Psoas muscle (tissue), 8 donors: ENCODE data around the gene LACTB. TPM values are rescaled to one million over a fixed set of nuclear protein-coding genes. Genes with fewer than 3 reads are reported as not detected.

Source experiments
- ATAC-seq, 4 donors: fragments of 200-7000 bp; cut with Tn5 transposase; one replicate each; pipeline ENCODE4 v1.9.1; 2020; ENCODE audit warnings: moderate library complexity in 3 of 4, mild to moderate bottlenecking in 2 of 4
- DNase-seq, 2 donors: peaks; one replicate each; pipeline ENCODE4 v3.0.0-alpha.2; 2020
- H3K27ac ChIP-seq: fragments of 200-600 bp; one replicate; pipeline ENCODE4 v1.8.0; 2022
- H3K27me3 ChIP-seq, 3 donors: fragments of 200-600 bp in 1 of 3; one replicate each; pipeline versions ENCODE4 v1.6.1 to v1.8.0; 2013 to 2022; ENCODE audit warnings: low read length in 2 of 3, mild to moderate bottlenecking in 2 of 3, moderate library complexity in 1 of 3; ENCODE audit not compliant: insufficient read depth in 3 of 3
- H3K36me3 ChIP-seq, 2 donors: fragments of 200-600 bp in 1 of 2; one replicate each; pipeline versions ENCODE4 v1.6.1 to v1.8.0; 2013 to 2022; ENCODE audit warnings: low read depth in 1 of 2, mild to moderate bottlenecking in 1 of 2, moderate library complexity in 1 of 2; ENCODE audit not compliant: insufficient read depth in 1 of 2
- H3K4me1 ChIP-seq: fragments of 200-600 bp; one replicate; pipeline ENCODE4 v1.8.0; 2022
- H3K4me3 ChIP-seq: fragments of 200-600 bp; one replicate; pipeline ENCODE4 v1.8.0; 2022; ENCODE audit warnings: mild to moderate bottlenecking
- H3K9me3 ChIP-seq: fragments of 200-600 bp; one replicate; pipeline ENCODE4 v1.8.0; 2022
- CTCF ChIP-seq: fragments of 200-600 bp; IDR thresholded peaks from one replicate; pipeline ENCODE4 v1.8.0; 2022; ENCODE audit warnings: antibody characterized with exemption
- WGBS, 3 donors: extraction: QIAGEN DNeasy Blood & Tissue Kit; methylation state at CpG; one replicate each; pipeline versions ENCODE4 v1.1.6 to v1.1.7; 2013; 5-methylcytosine and 5-hydroxymethylcytosine counted together
- intact Hi-C, 2 donors: fragments of 100-400 bp; cut with DNase I; formaldehyde crosslinking; loops; one replicate each; pipeline versions ENCODE4 v1.11.0 to v1.14.2; 2022
- polyA plus RNA-seq, 3 donors: library from polyadenylated mRNA; stranded (reverse); fragments of 200-250 nt; gene quantifications; one replicate each; pipeline ENCODE4 v1.2.3, GENCODE V29; 2013
- total RNA-seq, 4 donors: library from RNA; stranded (reverse); fragmentation: NEBNext Ultra II Directional in 2 of 4; extraction: Animal tissue kit (Norgen Biotek cat#: 25700) in 2 of 4; gene quantifications; one replicate each; pipeline versions ENCODE4 v1.2.1 to v1.2.4, GENCODE V29; 2021 to 2023
- donor health status: healthy with polysubstance abuse.
- donor health status: DM: no; HTN: no; CAD: no; lungs with moderate emphysema.
- donor health status: Bipolar disorder and iron deficiency.
- donor health status: healthy.
- donor health status: DM: yes; HTN: yes; CAD: no.
- donor health status: DM: no; HTN: no; CAD: no.
- donor health status: DM: no; HTN: no; CAD: no.
- donor health status: DM: yes; HTN: yes; CAD: no.

Gene LACTB
- total and polyA plus RNA-seq, 7 donors: 23.0 to 44.6 (median 29.7) TPM

DNA sequence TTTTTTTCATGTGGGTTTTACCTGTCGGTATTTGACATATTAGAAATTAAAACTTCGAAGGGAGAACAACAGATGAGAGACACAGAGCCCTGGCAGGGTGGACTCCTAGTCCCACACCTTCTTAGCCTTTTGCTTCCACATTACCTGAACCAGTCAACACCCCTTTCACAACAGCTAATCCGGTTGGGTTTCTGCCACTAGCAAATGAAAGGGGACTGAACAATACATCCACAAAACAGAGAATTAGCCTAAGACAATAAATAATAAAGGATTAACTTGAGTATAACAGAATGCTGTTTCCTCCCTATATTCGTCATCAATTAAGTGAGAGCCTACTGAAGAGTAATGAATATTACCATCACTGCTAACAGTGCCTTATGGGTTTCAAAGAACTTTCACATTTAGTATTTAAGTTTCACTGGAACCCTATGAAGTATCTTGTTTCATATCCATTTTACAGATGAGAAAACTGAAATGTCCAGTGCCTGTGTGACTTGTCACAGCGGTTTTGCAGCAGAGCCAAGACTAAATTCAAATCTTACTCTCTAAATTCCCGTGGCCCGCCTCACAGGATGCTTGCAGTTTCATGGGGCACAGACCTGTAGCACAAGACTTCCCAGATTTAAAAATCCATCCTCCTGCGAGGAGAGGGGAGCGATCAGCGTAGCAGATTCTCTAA lies 66.7 kb downstream of the LACTB start:
- ATAC-seq (no peak), DNase-seq (no peak)
- TF ChIP-seq CTCF: no peak
- peak overlapping the region; percentile 72 for H3K27ac ChIP-seq
- no peaks in the 10 kb centered on the region for H3K27me3 ChIP-seq
- WGBS, 3 donors: 42 to 46% (median 42%) methylated on average over 10 of the region's 10 CpGs
- peak overlapping the region; percentile 74 for H3K4me3 ChIP-seq
- no peaks in the 10 kb centered on the region for H3K9me3 ChIP-seq
- peaks cover 19% of the 10 kb centered on the region for H3K4me1 ChIP-seq
- intact Hi-C loops: no loop called here
- no peaks in the 10 kb centered on the region for H3K36me3 ChIP-seq

GRCh38 chr15:63188926-63189871 lies 67.5 kb downstream of the LACTB start, which contains the start of gene RAB8B:
RAB8B (plus strand) TSS chr15:63189606; CDS start chr15:63189625, 19 bp downstream.
- Histone ChIP-seq H3K4me1 (peaks cover 19% of the 10 kb centered on the region), H3K27me3 (no peaks in the 10 kb centered on the region), H3K9me3 (no peaks in the 10 kb centered on the region), H3K27ac (peak within 1 kb of the TSS; percentile 72), H3K36me3 (no peaks in the 10 kb centered on the region), H3K4me3 (peak within 1 kb of the TSS; percentile 74)
- ATAC-seq (peak; percentile 99 to 100 (median 99)), DNase-seq (peak; percentile 99 to 100)
- TF ChIP-seq CTCF: no peak
- 0 to 1% (median 1%) methylated on average over 57 to 77 of the region's 77 CpGs for WGBS, 3 donors
- intact Hi-C loops: no loop called here

GRCh38 chr15:63189941-63190768 lies 68.5 kb downstream of the LACTB start:
- peak overlapping the region; percentile 74 for H3K4me3 ChIP-seq
- WGBS, 3 donors: 12 to 15% (median 14%) methylated on average over 10 of the region's 10 CpGs
- H3K9me3 ChIP-seq: no peaks in the 10 kb centered on the region
- ATAC-seq: peak in 1 of 4 donors; percentile 2
- no peaks in the 10 kb centered on the region for H3K36me3 ChIP-seq
- no peak for TF ChIP-seq CTCF
- no peaks in the 10 kb centered on the region for H3K27me3 ChIP-seq
- intact Hi-C loops: loop anchor here in 1 of 2 donors (5.0 kb wide), 1 partner anchor 87 kb away; the partner anchor contains the start of gene APH1B
- DNase-seq: no peak
- H3K4me1 ChIP-seq: peaks cover 24% of the 10 kb centered on the region
- H3K27ac ChIP-seq: peak overlapping the region; percentile 72

DNA sequence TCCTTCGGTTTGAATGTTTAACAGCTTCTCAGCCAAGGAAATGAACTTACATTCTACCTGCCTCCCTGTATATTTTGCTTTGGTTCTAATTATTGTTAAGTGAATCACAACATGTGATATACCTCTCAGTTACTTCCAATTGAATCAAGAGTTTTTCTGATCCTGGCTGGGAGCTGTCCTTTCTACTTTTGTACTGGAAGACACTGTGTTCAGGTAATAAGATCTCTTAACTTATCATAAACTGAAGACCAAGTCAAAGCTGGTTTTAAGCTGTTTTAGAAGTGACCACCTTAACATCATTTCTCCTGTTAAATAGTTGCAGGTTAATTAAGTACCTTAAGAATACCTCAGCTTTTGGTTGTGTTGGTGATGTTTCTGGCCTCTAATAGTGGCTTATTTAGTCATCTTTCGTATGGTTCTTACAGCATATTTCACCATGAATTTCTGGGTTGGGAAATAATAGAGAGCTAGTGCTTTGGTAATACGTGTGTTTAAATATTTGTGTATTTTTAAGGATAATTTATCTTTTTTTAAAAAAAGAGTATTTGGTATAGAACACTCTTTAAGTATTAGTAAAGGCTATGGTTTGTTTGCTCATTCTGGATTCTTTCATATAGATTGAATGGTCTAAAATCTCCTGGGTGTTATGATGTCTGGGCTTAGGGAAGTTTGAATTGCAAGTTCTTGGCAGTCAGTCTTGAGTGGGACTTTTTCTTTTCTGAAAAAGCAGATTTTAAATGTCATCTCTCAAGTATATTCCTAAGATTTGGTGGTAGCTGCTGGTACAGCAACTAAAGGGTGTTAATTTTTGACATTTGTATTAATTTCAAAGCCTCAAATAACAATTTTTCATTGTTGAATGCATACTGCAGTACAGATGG lies 69.3 kb downstream of the LACTB start:
- H3K9me3 ChIP-seq: no peaks in the 10 kb centered on the region
- H3K36me3 ChIP-seq: no peaks in the 10 kb centered on the region
- no peak for DNase-seq
- H3K27me3 ChIP-seq: no peaks in the 10 kb centered on the region
- H3K27ac ChIP-seq: peak overlapping the region; percentile 42
- H3K4me3 ChIP-seq: peak overlapping the region; percentile 74
- intact Hi-C loops: loop anchor here in 1 of 2 donors (5.0 kb wide), 1 partner anchor 86 kb away; the partner anchor contains the start of gene APH1B
- WGBS, 3 donors: 70 to 79% (median 79%) methylated on average over 3 of the region's 3 CpGs
- no peak for ATAC-seq
- no peak for TF ChIP-seq CTCF
- H3K4me1 ChIP-seq: peaks cover 26% of the 10 kb centered on the region
